Trophoblast cell (in vitro differentiated cells and primary cell): ENCODE results near the gene MRPS9.
A peak's percentile ranks its signal among the peaks of the same experiment; 100 is the strongest.

Experiments
- DNase-seq, 2 donors: peaks; one replicate each; pipeline ENCODE4 v3.0.0-alpha.2; 2016
- H2AFZ ChIP-seq: 2 replicates; pipeline ENCODE4 v1.6.1; 2013; ENCODE audit warnings: low read length, moderate library complexity, mild to moderate bottlenecking; ENCODE audit not compliant: insufficient read depth, poor library complexity
- H2AK5ac ChIP-seq: 2 replicates; pipeline ENCODE4 v1.6.1; 2013; ENCODE audit warnings: mild to moderate bottlenecking, low read length
- H2BK120ac ChIP-seq: 2 replicates; pipeline ENCODE4 v1.6.1; 2013; ENCODE audit warnings: low read length, mild to moderate bottlenecking, moderate library complexity; ENCODE audit not compliant: insufficient read depth, poor library complexity
- H2BK12ac ChIP-seq: 2 replicates; pipeline ENCODE4 v1.6.1; 2013; ENCODE audit warnings: mild to moderate bottlenecking, low read length, moderate library complexity
- H2BK5ac ChIP-seq: 2 replicates; pipeline ENCODE4 v1.6.1; 2013; ENCODE audit warnings: low read length, low read depth, moderate library complexity, mild to moderate bottlenecking; ENCODE audit not compliant: poor library complexity
- H3K14ac ChIP-seq: 2 replicates; pipeline ENCODE4 v1.6.1; 2013; ENCODE audit warnings: mild to moderate bottlenecking, low read length
- H3K18ac ChIP-seq: 2 replicates; pipeline ENCODE4 v1.6.1; 2013; ENCODE audit warnings: mild to moderate bottlenecking, low read length
- H3K23ac ChIP-seq: 2 replicates; pipeline ENCODE4 v1.6.1; 2013; ENCODE audit warnings: low read length
- H3K27ac ChIP-seq: 2 replicates; pipeline ENCODE4 v1.5.1; 2013; ENCODE audit warnings: low read depth, mild to moderate bottlenecking, inconsistent platforms, low read length, moderate library complexity
- H3K27me3 ChIP-seq: 2 replicates; pipeline ENCODE4 v1.6.1; 2013; ENCODE audit warnings: inconsistent platforms, mild to moderate bottlenecking, low read length, moderate library complexity; ENCODE audit not compliant: insufficient read depth
- H3K36me3 ChIP-seq, 2 experiments: 1 replicate in 1 of 2; 2 replicates in 1 of 2; pipeline ENCODE4 v1.6.1; 2013; ENCODE audit warnings: low read length in 2 of 2, mild to moderate bottlenecking in 2 of 2, moderate library complexity in 1 of 2; ENCODE audit not compliant: insufficient read depth in 2 of 2, control insufficient read depth in 1 of 2
- H3K4ac ChIP-seq: 2 replicates; pipeline ENCODE4 v1.6.1; 2013; ENCODE audit warnings: low read depth, mild to moderate bottlenecking, low read length, moderate library complexity
- H3K4me1 ChIP-seq, 2 experiments: 1 replicate in 1 of 2; 2 replicates in 1 of 2; pipeline ENCODE4 v1.6.1; 2013; ENCODE audit warnings: low read length in 2 of 2, mild to moderate bottlenecking in 2 of 2, moderate library complexity in 1 of 2; ENCODE audit not compliant: insufficient read depth in 2 of 2, control insufficient read depth in 1 of 2
- H3K4me2 ChIP-seq: 2 replicates; pipeline ENCODE4 v1.6.1; 2013; ENCODE audit warnings: inconsistent platforms, mild to moderate bottlenecking, low read length, moderate library complexity
- H3K4me3 ChIP-seq: 2 replicates; pipeline ENCODE4 v1.5.1; 2013; ENCODE audit warnings: mild to moderate bottlenecking, low read depth, low read length, inconsistent platforms
- H3K79me1 ChIP-seq: one replicate; pipeline ENCODE4 v1.6.1; 2013; ENCODE audit warnings: low read length
- H3K79me2 ChIP-seq: 2 replicates; pipeline ENCODE4 v1.6.1; 2013; ENCODE audit warnings: low read length, mild to moderate bottlenecking; ENCODE audit not compliant: control insufficient read depth, insufficient read depth, poor library complexity
- H3K9ac ChIP-seq: 2 replicates; pipeline ENCODE4 v1.6.1; 2013; ENCODE audit warnings: mild to moderate bottlenecking, low read length
- H3K9me3 ChIP-seq: 2 replicates; pipeline ENCODE4 v1.6.1; 2013; ENCODE audit warnings: low read depth, mild to moderate bottlenecking, control low read depth, inconsistent platforms, low read length; ENCODE audit not compliant: insufficient read depth
- H4K12ac ChIP-seq: 2 replicates; pipeline ENCODE4 v1.6.1; 2013; ENCODE audit warnings: low read depth, mild to moderate bottlenecking, low read length, moderate library complexity
- H4K8ac ChIP-seq: 2 replicates; pipeline ENCODE4 v1.6.1; 2013; ENCODE audit warnings: low read depth, mild to moderate bottlenecking, low read length, moderate library complexity
- H4K91ac ChIP-seq: one replicate; pipeline ENCODE4 v1.6.1; 2013; ENCODE audit warnings: low read depth, mild to moderate bottlenecking, low read length, moderate library complexity
- WGBS: extraction: QIAGEN DNeasy Blood & Tissue Kit; methylation state at CpG from one replicate; pipeline ENCODE4 v1.1.7; 2013; ENCODE audit warnings: missing lambda C conversion rate; ENCODE audit not compliant: insufficient read length, insufficient coverage; ENCODE audit errors: extremely low coverage; 5-methylcytosine and 5-hydroxymethylcytosine counted together

The MRPS9 gene

DNA sequence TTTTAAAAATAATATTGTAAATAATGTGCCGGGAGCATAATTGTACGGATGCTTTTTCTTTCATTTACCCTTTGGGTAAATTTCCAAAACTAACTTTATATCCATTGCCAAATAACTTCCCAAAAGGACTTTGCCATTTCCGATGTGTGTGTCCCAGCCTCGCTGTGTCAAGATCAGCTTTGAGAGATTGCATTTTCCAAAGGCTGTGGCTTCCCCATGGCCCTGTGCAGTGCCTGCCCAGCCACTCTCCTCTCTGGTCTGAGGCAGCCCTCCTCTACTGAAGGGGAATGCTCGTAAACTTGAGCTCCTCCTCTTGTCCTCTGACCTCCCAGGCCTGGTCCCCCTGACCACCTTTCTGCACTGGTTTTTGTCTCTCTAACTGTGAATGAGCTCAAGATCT is 78.5 kb downstream of the MRPS9 start:
- Histone ChIP-seq H3K79me1 (no peaks in the 10 kb centered on the region), H4K8ac (no peak overlapping the region), H3K18ac (no peak overlapping the region), H3K4ac (no peak overlapping the region), H2BK5ac (no peak overlapping the region), H2AFZ (no peak overlapping the region), H2BK12ac (no peak overlapping the region), H4K91ac (no peak overlapping the region), H3K4me3 (no peak overlapping the region), H3K79me2 (no peaks in the 10 kb centered on the region), H3K9me3 (no peaks in the 10 kb centered on the region), H3K36me3 (no peaks in the 10 kb centered on the region), H3K14ac (no peak overlapping the region), H2BK120ac (no peak overlapping the region), H3K23ac (no peak overlapping the region), H2AK5ac (no peak overlapping the region), H3K27me3 (no peaks in the 10 kb centered on the region), H4K12ac (no peak overlapping the region), H3K4me1 (peaks cover 3 to 4% of the 10 kb centered on the region in 2 experiments), H3K4me2 (no peak overlapping the region), H3K27ac (no peak overlapping the region), H3K9ac (peak overlapping the region; percentile 32)
- whole genome bisulfite sequencing: no CpG with 5 or more reads among the region's 5 CpGs
- no peak for DNase-seq

DNA sequence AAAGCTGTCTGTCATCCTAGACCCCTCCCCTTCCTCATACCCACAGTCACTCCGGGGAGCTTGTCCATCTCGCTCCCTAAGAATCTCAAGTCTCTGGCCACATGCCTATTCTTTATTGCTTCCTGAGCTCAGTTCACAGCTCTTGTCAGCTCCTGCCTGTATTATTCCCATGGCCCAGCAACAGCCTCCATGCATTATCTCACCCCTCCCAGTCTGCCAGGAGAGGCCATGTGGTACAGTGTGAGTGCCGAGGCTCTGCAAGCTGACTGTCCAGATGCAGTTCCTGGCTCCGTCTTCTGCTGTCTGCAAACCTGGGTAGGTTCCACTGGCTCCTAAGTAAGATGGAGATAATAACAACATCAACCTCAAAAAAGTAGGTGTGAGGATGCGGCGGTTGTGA is 79.7 kb downstream of the MRPS9 start:
- Histone ChIP-seq H2BK12ac (no peak overlapping the region), H3K4me1 (peaks cover 3 to 4% of the 10 kb centered on the region in 2 experiments), H3K27me3 (no peaks in the 10 kb centered on the region), H2BK120ac (no peak overlapping the region), H3K14ac (no peak overlapping the region), H3K9me3 (no peaks in the 10 kb centered on the region), H3K9ac (no peak overlapping the region), H4K91ac (no peak overlapping the region), H3K27ac (no peak overlapping the region), H3K4me2 (no peak overlapping the region), H3K36me3 (no peaks in the 10 kb centered on the region), H3K79me2 (no peaks in the 10 kb centered on the region), H4K12ac (no peak overlapping the region), H2BK5ac (no peak overlapping the region), H4K8ac (no peak overlapping the region), H3K4me3 (no peak overlapping the region), H3K4ac (no peak overlapping the region), H2AK5ac (no peak overlapping the region), H3K18ac (no peak overlapping the region), H3K23ac (no peak overlapping the region), H3K79me1 (no peaks in the 10 kb centered on the region), H2AFZ (no peak overlapping the region)
- WGBS: no CpG with 5 or more reads among the region's 6 CpGs
- no peak for DNase-seq

DNA sequence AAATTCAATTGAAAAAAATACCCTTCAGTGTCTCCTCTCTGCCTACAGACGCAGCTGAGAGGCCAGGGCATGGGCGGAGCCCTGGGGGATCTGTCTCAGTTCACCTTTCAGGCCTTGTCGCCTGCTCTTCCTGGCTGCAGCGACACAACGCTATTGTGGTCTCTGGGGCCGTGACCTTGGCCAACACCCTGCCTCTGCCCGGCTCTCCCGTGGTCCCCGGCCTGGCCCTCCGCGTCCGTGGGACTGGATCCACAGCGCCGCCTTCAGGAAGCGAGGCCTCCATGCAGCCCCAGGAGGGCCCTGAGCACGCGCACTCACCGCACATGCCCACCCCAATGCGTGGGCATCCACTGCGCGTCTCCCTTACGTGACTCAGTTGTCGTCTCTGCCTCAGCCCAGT is 81.1 kb downstream of the MRPS9 start:
- Histone ChIP-seq H3K9ac (no peak overlapping the region), H3K18ac (no peak overlapping the region), H3K4ac (no peak overlapping the region), H4K8ac (no peak overlapping the region), H3K9me3 (no peaks in the 10 kb centered on the region), H3K27me3 (no peaks in the 10 kb centered on the region), H3K79me2 (no peaks in the 10 kb centered on the region), H3K4me1 (peaks cover 3 to 4% of the 10 kb centered on the region in 2 experiments), H2AK5ac (no peak overlapping the region), H3K36me3 (no peaks in the 10 kb centered on the region), H4K91ac (no peak overlapping the region), H3K14ac (no peak overlapping the region), H3K4me3 (no peak overlapping the region), H2AFZ (no peak overlapping the region), H4K12ac (no peak overlapping the region), H3K4me2 (peak overlapping the region; percentile 25), H3K23ac (no peak overlapping the region), H2BK12ac (no peak overlapping the region), H3K27ac (no peak overlapping the region), H3K79me1 (no peaks in the 10 kb centered on the region), H2BK120ac (no peak overlapping the region), H2BK5ac (no peak overlapping the region)
- no CpG with 5 or more reads among the region's 23 CpGs for WGBS
- no peak for DNase-seq

DNA sequence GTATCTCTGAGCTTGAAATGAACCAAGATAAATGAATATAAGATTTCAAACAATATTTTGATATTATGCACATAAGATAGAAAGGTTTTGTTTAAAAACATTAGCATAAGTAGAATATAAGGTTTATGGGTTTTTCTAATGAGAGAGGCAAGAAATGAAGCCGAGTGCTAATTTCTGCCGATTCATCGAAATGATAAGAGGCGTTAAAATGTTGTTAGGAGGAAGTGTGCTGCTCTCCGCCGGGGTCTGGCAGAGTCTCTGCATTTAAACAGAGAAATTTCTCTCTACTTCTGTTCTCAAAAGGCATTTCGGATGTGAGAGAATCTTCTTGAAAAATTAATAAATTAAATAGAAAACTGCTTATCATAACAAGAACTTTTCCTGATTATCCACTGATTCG is 83.6 kb downstream of the MRPS9 start:
- Histone ChIP-seq H3K79me1 (no peaks in the 10 kb centered on the region), H3K27ac (no peak overlapping the region), H2BK120ac (no peak overlapping the region), H3K36me3 (no peaks in the 10 kb centered on the region), H3K14ac (no peak overlapping the region), H2AFZ (no peak overlapping the region), H2BK5ac (no peak overlapping the region), H3K9me3 (no peaks in the 10 kb centered on the region), H3K27me3 (no peaks in the 10 kb centered on the region), H4K8ac (no peak overlapping the region), H3K18ac (no peak overlapping the region), H4K91ac (no peak overlapping the region), H4K12ac (no peak overlapping the region), H3K4me1 (peaks cover 3 to 4% of the 10 kb centered on the region in 2 experiments), H3K9ac (no peak overlapping the region), H2AK5ac (no peak overlapping the region), H3K23ac (no peak overlapping the region), H3K4ac (no peak overlapping the region), H3K4me3 (no peak overlapping the region), H3K79me2 (no peaks in the 10 kb centered on the region), H3K4me2 (no peak overlapping the region), H2BK12ac (no peak overlapping the region)
- WGBS: no CpG with 5 or more reads among the region's 8 CpGs
- no peak for DNase-seq
